Spleen (tissue), 11 donors: ENCODE results near the gene NUP210. TPM values are rescaled to one million over a fixed set of nuclear protein-coding genes. Genes with fewer than 3 reads are reported as not detected.

Source experiments
- DNase-seq: peaks from one replicate; pipeline ENCODE4 v3.0.0-alpha.2; 2020
- H3K27ac ChIP-seq, 8 donors: fragments of 200-600 bp; sonication (generic) in 7 of 8; 1 replicate in 4 of 8; 2 replicates in 4 of 8; pipeline versions ENCODE4 v1.5.0 to v1.8.0; 2016 to 2021; ENCODE audit warnings: inconsistent platforms in 4 of 8, mild to moderate bottlenecking in 4 of 8, moderate library complexity in 1 of 8
- H3K27me3 ChIP-seq, 7 donors: fragments of 200-600 bp; sonication (generic) in 6 of 7; replicated peaks in 1 of 7; 1 replicate in 4 of 7; 2 replicates in 3 of 7; pipeline versions ENCODE4 v1.5.0 to v1.8.0; 2016 to 2021; ENCODE audit warnings: inconsistent platforms in 3 of 7, mild to moderate bottlenecking in 1 of 7
- H3K36me3 ChIP-seq, 6 donors: fragments of 200-600 bp; sonication (generic) in 5 of 6; 1 replicate in 4 of 6; 2 replicates in 2 of 6; pipeline versions ENCODE4 v1.5.0 to v1.8.0; 2016 to 2021; ENCODE audit warnings: inconsistent platforms in 2 of 6
- H3K4me1 ChIP-seq, 6 donors: fragments of 200-600 bp; sonication (generic) in 5 of 6; 1 replicate in 3 of 6; 2 replicates in 3 of 6; pipeline versions ENCODE4 v1.5.0 to v1.8.0; 2016 to 2021; ENCODE audit warnings: inconsistent platforms in 3 of 6
- H3K4me3 ChIP-seq, 8 donors: fragments of 200-600 bp; sonication (generic) in 7 of 8; 1 replicate in 4 of 8; 2 replicates in 4 of 8; pipeline versions ENCODE4 v1.5.0 to v1.8.0; 2016 to 2021; ENCODE audit warnings: inconsistent platforms in 4 of 8, mild to moderate bottlenecking in 4 of 8, moderate library complexity in 2 of 8
- H3K9me3 ChIP-seq, 8 donors: fragments of 200-600 bp; sonication (generic) in 7 of 8; 1 replicate in 4 of 8; 2 replicates in 4 of 8; pipeline versions ENCODE4 v1.5.0 to v1.8.0; 2016 to 2021; ENCODE audit warnings: inconsistent platforms in 4 of 8
- CTCF ChIP-seq, 11 experiments: fragments of 200-600 bp in 7 of 11; fragments of 450-650 bp in 4 of 11; sonication (generic) in 4 of 11; IDR thresholded peaks in 8 of 11; conservative IDR thresholded peaks in 3 of 11; 1 replicate in 7 of 11; 2 replicates in 4 of 11; pipeline versions ENCODE4 v1.4.0 to v1.8.0; 2016 to 2021; ENCODE audit warnings: antibody characterized with exemption in 11 of 11, inconsistent platforms in 4 of 11, mild to moderate bottlenecking in 1 of 11
- POLR2A ChIP-seq, 3 donors: fragments of 450-650 bp; IDR thresholded peaks; one replicate each; pipeline ENCODE4 v1.5.1; 2017; ENCODE audit warnings: antibody characterized with exemption in 3 of 3, mild to moderate bottlenecking in 1 of 3
- POLR2AphosphoS5 ChIP-seq, 3 donors: sonication (generic); formaldehyde crosslinking; IDR thresholded peaks; one replicate each; pipeline ENCODE4 v1.5.1; 2017; ENCODE audit warnings: antibody characterized with exemption in 3 of 3
- WGBS, 5 donors: extraction: QIAGEN DNeasy Blood & Tissue Kit in 3 of 5; methylation state at CpG; one replicate each; pipeline versions ENCODE4 v1.1.5 to v1.1.7; 2013 to 2018; 5-methylcytosine and 5-hydroxymethylcytosine counted together
- intact Hi-C: fragments of 100-400 bp; cut with DNase I; formaldehyde crosslinking; loops from one replicate; pipeline ENCODE4 v1.15.0; 2023; ENCODE audit warnings: low total_unique reads
- polyA plus RNA-seq, 3 donors: library from polyadenylated mRNA; stranded (reverse); fragments of 200-250 nt; gene quantifications; one replicate each; pipeline ENCODE4 v1.2.1, GENCODE V29; 2013
- total RNA-seq, 7 donors: library from RNA; depleted of rRNA in 3 of 7; stranded (reverse); fragments of >200 nt in 3 of 7; fragmentation: NEBNext Ultra II Directional in 4 of 7; extraction: Animal tissue kit (Norgen Biotek cat#: 25700) in 4 of 7; gene quantifications; one replicate each; pipeline versions ENCODE4 v1.1.0 to v1.2.1, GENCODE V29; 2016 to 2021
- donor health status: healthy with polysubstance abuse.
- donor health status: DM: no; HTN: no; CAD: no; lungs with moderate emphysema.
- donor health status: DM: no; HTN: no; CAD: no.
- donor health status: Bipolar disorder and iron deficiency.
- donor health status: healthy.
- donor health status: DM: no; HTN: no; CAD: no.
- donor health status: DM: yes; HTN: yes; CAD: no.

Gene NUP210
- total and polyA plus RNA-seq, 10 donors = 20.1 to 76.8 (median 58.2) TPM

DNA sequence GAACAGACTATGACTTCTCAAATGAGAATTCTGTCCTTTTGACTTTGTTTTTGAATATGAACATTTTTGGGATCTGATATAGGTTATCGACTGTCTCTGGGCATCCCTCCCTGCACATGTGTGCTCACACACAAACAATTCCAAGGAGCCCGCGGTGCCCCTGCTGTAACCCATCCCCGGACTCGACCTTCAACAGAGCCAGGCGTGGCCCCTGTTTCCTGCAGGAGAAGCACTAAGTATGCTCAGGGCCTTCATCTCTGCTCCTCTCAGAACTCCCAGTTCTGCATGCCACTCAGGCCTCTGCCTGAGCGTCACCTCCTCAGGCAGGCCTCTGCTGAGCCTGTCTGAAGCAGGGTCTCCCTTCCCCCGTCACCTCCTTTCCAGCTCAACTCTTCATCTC is 57.6 kb downstream of the NUP210 start:
- intact Hi-C loops = no loop called here
- WGBS, 5 donors = 81 to 93% (median 86%) methylated on average over 8 of the region's 8 CpGs
- TF ChIP-seq CTCF (IDR thresholded peaks at IDR 0.05 in 8 of 11, conservative IDR thresholded peaks at IDR 0.05 in 3 of 11) = no peak
- TF ChIP-seq POLR2AphosphoS5 (IDR thresholded peaks at IDR 0.05) = no peak
- TF ChIP-seq POLR2A (IDR thresholded peaks at IDR 0.05) = no peak

GRCh38 chr3:13359916-13360315 is 60.2 kb downstream of the NUP210 start:
- H3K27me3 ChIP-seq = no peaks in the 10 kb centered on the region
- H3K27ac ChIP-seq = no peak overlapping the region
- TF ChIP-seq POLR2AphosphoS5 (IDR thresholded peaks at IDR 0.05) = no peak
- H3K9me3 ChIP-seq = no peaks in the 10 kb centered on the region
- H3K36me3 ChIP-seq = peaks cover 0 to 100% (median 91%) of the 10 kb centered on the region in 6 donors
- 93 to 97% (median 96%) methylated on average over 6 of the region's 6 CpGs for WGBS, 5 donors
- intact Hi-C loops = no loop called here
- DNase-seq = no peak
- no peak overlapping the region for H3K4me3 ChIP-seq
- peaks cover 0 to 3% (median 0%) of the 10 kb centered on the region in 6 donors for H3K4me1 ChIP-seq

More for the DNA sequence above, 57.6 kb downstream of the NUP210 start:
- peaks cover 0 to 100% (median 82%) of the 10 kb centered on the region in 6 donors for H3K36me3 ChIP-seq
- no peak for DNase-seq
- H3K4me3 ChIP-seq = no peak overlapping the region
- peaks cover 0 to 3% (median 0%) of the 10 kb centered on the region in 6 donors for H3K4me1 ChIP-seq
- H3K27me3 ChIP-seq = no peaks in the 10 kb centered on the region
- H3K27ac ChIP-seq = no peak overlapping the region
- no peaks in the 10 kb centered on the region for H3K9me3 ChIP-seq

DNA sequence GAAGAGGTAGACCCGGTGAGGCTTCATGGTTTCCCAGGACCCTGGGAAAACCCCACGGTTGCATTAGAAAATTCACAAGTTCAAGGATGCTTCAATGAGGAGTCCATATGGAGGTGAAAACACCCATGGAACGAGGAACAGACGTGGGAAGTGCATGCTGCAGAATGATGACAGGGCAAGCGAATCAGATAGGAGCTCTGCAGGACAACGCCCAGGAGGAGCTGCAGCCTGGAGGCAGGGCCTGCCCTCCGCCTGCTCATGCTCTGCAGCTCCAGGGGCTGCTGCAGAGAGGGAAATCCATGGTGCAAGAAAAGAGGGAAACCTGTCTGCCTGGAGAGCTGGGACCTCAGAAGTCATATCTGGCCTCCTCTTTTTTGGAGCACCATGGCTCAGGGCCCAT is 61.5 kb downstream of the NUP210 start:
- H3K4me1 ChIP-seq = peaks cover 0 to 10% (median 1%) of the 10 kb centered on the region in 6 donors
- TF ChIP-seq POLR2AphosphoS5 (IDR thresholded peaks at IDR 0.05) = peak in 1 of 3 donors; percentile 17
- TF ChIP-seq CTCF (IDR thresholded peaks at IDR 0.05 in 8 of 11, conservative IDR thresholded peaks at IDR 0.05 in 3 of 11) = no peak
- H3K27ac ChIP-seq = no peak overlapping the region
- no peak overlapping the region for H3K4me3 ChIP-seq
- intact Hi-C loops = no loop called here
- H3K27me3 ChIP-seq = no peaks in the 10 kb centered on the region
- no peak for DNase-seq
- 89 to 95% (median 94%) methylated on average over 7 of the region's 7 CpGs for WGBS, 5 donors
- H3K36me3 ChIP-seq = peaks cover 0 to 100% (median 92%) of the 10 kb centered on the region in 6 donors
- no peaks in the 10 kb centered on the region for H3K9me3 ChIP-seq

DNA sequence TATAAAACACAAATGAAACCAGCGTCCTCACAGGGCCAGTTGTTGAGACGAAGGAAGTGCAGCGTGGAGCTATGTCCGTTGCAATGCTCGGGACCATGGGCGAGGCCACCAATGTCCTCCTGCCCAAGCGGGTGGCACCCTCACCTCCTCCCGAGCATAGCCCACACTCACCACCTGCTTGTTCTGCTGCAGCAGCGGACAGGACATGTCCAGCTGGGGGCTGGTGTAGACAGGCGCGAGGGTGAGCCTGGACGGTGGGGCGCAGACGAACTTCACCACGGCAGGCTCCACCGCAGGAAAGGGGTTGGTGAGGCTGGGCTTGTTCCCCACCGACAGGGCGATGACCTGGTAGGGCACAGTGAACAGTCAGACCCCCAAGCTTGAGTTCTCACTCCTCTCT is 62.1 kb downstream of the NUP210 start:
- 88 to 97% (median 95%) methylated on average over 18 of the region's 18 CpGs for WGBS, 5 donors
- no peaks in the 10 kb centered on the region for H3K27me3 ChIP-seq
- H3K4me3 ChIP-seq = no peak overlapping the region
- intact Hi-C loops = no loop called here
- peaks cover 0 to 100% (median 92%) of the 10 kb centered on the region in 6 donors for H3K36me3 ChIP-seq
- no peak for TF ChIP-seq POLR2A (IDR thresholded peaks at IDR 0.05)
- TF ChIP-seq POLR2AphosphoS5 (IDR thresholded peaks at IDR 0.05) = peak in 2 of 3 donors; percentile 7 to 34
- TF ChIP-seq CTCF (IDR thresholded peaks at IDR 0.05 in 8 of 11, conservative IDR thresholded peaks at IDR 0.05 in 3 of 11) = no peak
- no peak for DNase-seq
- H3K9me3 ChIP-seq = no peaks in the 10 kb centered on the region
- peaks cover 0 to 16% (median 4%) of the 10 kb centered on the region in 6 donors for H3K4me1 ChIP-seq
- no peak overlapping the region for H3K27ac ChIP-seq

GRCh38 chr3:13357074-13357473 is 63.0 kb downstream of the NUP210 start:
- 91 to 93% (median 92%) methylated on average over 11 of the region's 11 CpGs for WGBS, 5 donors
- intact Hi-C loops = no loop called here

More at GRCh38 chr3:13357074-13357473, 63.0 kb downstream of the NUP210 start:
- Histone ChIP-seq H3K4me1 (peaks cover 0 to 26% (median 2%) of the 10 kb centered on the region in 6 donors), H3K36me3 (peaks cover 2 to 100% (median 94%) of the 10 kb centered on the region in 6 donors), H3K27ac (no peak overlapping the region), H3K27me3 (no peaks in the 10 kb centered on the region), H3K4me3 (no peak overlapping the region), H3K9me3 (no peaks in the 10 kb centered on the region)
- no peak for DNase-seq
- TF ChIP-seq CTCF (IDR thresholded peaks at IDR 0.05 in 8 of 11, conservative IDR thresholded peaks at IDR 0.05 in 3 of 11) (no peak), POLR2A (IDR thresholded peaks at IDR 0.05) (no peak), POLR2AphosphoS5 (IDR thresholded peaks at IDR 0.05) (no peak)
